HuH-7 (cell line): ENCODE results near the gene SEMA3C.

Experiments
- DNase-seq: peaks from one replicate; pipeline ENCODE4 v3.0.0; 2011; ENCODE audit warnings: low spot score

Gene SEMA3C

DNA sequence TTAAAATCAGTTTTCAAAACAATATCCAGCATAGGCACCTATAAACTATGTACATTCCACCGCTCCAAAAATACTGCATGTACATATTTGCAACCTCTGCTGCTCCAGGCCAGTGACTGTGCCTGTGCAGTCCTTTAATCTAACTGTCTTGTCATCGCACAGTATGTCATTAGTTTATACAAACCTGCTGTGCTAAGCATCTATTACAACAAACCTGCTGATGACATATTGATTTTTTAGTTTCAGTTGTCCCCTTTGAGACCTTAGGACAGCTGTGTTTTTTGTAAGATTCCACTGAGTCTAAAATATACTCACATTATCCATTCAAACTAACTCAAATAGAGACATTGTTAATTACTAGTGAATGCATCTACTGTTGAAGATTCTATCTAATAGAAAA is 33.1 kb downstream of the SEMA3C start:
- no peak for DNase-seq

DNA sequence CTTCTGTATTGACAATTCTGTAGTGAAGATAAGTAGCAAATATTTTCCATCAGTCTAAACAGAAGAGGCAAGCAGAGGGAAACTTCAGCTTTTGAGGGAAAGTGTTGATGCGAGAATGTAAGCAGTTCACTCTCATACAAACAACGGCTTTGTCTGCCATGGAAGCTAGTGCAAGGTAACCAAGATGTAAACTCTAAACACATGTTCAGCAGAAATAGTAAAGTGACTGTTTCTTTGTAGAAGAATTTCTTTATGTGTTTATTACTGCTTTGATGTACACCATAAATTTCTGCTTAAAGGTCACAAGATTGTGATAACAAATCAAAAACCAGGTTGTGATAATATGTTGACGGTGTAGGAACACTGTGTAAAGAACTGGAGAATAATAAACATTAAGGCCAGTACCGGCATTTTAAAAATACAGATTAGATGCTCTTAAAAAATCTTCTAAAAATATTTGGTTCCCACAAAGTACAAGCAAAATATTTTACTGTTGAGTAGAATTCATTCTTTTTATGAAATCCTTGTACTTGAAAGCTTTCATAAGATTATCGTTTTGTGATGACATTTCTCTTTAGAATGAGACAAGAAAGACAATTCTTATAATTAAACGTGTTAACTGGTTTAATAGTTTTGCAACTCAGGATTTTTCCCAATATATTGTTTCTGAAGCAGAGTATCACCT is 34.2 kb downstream of the SEMA3C start:
- DNase-seq: peak; percentile 3

DNA sequence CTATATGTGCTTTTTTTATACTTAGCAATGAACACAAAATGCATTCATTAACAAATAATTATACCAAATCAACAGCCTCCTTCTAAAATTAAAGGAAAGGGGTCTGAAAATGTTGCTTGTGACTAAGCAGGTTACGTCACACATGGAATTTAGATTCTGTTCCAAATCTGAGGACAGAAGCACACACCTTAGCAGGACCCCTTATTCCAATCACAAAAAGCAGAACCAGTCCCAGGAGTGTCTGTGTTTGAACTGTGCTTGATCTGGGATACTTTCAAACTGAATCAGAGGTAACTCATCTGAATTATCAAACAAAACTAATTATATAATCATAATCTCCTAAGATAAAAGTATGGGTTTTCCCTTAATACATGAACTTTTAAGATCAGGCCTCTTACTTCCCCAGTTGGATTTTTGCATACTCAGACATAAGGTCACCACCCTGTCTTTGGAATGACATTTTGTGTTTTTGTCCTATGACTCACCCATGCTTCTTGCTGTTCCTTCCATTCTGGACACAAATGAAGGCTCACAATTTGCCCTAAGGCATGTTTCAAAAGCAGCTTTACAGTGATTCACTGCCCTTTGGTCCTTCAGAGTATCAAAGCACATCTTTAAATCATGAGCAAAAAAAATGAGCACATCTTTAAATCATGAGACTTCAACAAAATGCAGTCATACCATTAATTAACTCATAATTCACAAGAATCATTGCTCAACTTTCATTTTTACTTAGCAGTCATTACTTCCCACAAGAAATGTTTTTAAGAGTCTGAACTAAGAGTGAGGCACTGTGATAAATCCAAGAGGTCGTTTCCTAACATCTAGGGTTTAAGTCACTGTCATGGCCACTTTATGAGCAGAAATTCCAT is 35.5 kb downstream of the SEMA3C start:
- no peak for DNase-seq

DNA sequence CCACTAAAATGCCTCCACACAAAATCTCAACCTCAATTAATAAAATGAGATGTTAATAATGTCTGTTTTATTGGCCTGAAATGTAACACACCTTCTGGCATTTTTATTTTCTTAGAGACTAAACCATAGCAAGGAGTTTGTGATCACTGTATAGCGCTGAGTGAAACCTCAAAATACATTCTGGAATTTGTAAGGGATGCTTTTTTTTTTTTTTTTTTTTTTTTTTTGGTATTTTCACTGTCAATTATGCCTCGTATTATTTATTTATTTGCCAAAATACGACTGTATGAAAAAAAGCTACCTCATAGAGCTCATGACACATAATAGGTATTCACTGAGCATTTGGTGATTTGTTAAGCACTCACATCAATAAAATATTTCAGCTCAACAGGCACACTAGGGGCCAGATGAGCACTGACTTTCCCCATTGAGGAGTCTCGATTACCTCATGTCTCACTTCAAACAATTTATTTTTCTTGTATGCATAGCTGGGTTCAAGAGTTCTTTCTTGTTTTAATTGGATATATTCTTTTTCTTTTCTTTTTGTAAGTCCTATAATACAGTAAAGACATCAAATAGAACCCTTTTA is 36.5 kb downstream of the SEMA3C start:
- no peak for DNase-seq

DNA sequence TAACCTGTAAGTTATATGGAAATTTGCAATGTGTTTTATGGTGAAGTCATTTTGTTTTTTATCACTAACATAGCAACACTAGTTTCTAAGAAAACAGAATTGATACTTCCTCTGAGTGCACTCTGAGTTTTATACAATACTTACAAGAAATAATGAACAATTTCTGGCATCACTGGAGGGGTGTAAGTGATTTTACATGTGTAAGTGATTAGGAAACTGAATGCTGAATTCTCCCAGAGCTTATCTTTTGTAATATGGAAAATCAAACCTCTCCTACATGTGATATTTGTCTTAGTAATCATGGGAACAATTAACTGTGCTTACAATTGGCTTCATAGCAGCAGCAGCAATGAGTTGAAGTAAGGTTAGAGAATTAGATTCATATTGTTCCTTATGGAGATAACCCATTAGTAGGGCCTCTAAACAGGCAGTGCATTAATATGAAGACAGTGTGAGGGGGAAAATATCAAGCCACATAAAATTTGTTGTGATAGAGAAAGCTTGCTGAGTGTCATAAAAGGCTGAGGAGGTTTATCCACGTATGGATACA is 37.4 kb downstream of the SEMA3C start:
- DNase-seq: no peak

DNA sequence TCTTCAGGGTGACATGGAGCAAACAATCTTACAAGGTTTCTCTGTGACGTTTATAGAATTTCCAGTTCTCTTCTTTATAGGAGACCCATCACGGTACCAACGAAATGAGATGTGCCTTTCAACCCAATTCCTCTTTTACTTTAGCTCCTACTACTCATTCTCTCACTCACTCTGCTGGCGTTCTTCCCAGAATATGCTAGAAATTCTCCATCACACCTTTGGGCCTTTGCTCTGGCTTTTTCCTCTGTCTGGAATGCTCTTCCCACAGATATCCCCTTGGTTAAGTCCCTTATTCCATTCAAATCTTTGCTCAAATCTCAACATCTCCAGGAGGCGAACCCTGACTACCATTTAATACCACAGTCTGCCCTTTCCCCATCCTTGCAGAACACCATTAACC is 39.0 kb downstream of the SEMA3C start:
- no peak for DNase-seq

DNA sequence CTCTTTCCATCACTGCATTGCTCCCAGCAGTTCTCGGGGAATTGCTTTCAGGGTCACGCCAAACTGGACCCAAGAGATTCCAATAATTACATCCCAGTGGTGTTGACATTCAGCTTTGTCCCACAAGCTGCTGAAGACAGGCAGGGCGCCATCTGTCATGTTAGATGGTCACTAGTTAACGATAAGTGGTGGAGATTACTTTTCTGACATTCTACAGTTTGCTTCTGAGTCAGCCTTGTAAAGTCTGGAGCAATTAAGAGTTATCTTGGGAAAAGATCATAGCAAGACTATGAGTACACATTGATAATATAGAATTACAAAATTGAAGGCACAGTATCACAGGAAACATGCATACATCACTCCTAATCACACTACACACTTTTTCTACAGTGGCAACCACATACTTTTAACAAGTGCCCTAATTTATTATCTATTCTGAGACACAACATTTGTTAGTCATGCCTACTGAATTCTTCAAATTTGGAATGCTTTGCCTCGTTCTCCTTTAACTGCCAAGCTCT is 41.9 kb downstream of the SEMA3C start:
- DNase-seq: no peak

DNA sequence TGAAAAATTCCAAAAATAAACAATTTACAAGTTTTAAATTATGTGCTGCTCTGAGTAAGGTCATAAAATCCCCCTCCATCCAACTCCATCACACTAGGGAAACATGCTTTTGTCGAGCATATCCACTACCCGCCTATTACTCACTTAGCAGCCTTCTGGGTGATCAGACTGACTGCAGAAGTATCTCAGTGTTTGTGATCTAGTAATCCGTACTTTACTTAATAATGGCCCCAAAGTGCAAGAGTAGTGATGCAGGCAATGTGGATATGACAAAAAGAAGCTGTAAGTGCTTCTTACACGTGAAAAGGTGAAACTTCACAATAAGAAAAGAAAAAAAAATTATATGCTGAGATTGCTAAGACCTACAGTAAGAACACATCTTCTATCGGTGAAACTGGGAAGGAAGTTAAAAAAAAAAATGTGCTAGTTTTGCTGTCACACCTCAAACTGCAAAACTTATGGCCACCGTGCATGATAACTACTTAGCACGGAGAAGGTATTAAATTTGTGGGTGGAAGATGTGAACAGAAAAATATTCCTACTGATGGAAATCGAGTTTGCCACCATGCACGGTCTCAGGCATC is 43.2 kb downstream of the SEMA3C start:
- DNase-seq: no peak

DNA sequence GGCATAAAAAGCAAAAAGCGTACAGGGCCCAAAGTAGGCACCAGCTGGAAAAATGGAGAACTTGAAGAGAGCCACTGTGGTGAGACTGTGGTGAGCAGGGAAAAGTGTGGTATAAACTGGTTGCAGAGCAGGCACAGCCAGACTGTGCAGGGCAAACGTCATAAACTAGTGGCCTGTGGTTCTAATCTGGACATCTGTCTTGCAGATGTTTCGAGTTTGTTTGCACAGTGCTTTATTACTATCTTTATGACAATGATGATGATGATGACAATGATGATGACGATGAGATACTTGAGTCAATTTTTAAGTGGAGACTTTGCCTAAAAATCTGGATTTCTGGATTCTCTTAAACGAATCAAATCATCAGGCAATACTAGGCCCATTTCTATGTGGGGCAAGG is 45.7 kb downstream of the SEMA3C start:
- DNase-seq: no peak

DNA sequence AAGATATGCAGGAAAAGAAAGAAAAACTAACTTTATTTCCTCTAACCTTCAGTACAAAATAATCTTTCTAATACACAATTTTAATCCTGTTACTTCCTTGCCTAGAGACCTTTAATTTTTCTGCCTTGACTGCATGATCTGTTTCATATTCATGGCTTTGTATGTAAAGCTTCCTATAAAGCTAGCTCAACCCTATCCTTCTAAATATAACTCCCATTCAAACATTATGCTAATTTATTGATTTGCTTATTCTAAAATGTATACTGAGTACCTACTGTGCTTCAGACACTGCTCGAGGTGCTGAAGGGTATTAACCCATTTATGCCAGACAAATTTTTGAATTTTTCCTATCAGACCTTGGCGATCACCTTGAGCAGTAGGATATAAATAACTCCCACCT is 47.6 kb downstream of the SEMA3C start:
- DNase-seq: no peak

DNA sequence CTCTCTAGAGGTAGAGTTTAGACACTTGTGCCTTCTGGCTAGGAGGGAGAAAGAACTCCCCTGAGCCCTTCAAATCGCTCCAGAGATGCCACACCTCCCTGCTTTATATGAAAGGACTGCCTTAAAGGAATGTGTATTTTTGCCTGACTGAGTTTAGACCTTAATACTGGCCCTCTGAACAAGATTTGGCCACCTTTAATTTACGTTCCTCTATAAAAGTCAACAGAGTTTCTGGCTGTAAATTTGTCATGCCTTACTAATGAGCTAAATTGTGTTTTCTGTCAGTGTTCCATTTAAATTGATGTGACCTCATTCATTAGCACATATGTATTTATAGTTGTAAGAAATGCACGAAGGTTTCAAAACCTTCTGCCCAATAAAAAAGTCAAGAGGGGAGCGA is 48.0 kb downstream of the SEMA3C start:
- DNase-seq: no peak

DNA sequence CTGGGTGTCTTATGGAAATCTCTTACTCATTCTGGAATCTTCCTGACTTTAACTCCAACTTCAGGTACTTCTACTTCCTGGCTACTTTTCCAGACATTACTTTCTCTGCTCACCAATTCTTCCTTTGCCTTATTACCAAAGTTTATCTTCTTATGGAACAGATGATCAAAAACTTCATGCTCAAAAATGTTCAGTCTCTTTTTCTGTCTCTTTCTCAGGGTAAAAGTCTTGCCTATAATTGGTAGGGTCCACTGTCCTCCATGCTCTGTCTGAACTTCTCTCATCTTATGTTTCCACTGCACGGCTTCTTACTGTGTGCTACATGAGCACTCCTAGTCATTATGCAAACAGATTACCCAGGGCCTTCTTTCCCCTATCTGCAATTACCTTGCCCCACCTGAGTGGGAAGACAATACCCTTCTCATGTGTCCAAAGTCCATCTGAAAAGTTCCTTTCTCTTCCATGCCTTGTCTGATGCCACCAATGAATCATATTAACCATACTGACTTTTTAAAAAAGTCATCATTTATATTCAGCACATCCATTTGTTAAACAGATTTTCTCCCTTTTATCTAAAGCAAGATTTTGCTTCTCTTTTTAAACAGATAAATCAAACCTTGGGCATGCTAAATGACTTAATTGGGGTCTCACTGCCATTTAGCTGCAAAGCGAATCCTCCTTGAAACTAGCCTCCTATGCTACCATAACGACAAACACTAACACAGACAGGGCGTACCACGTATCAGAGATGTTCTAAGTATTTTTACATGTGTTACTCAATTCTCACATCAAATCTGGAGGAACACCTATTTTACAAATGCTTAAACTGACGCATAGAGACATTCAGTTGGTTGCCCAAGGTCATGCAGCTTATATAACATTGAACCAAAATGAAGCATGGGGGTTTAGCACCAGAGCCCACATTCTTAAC is 48.8 kb downstream of the SEMA3C start:
- peak; percentile 14 for DNase-seq

DNA sequence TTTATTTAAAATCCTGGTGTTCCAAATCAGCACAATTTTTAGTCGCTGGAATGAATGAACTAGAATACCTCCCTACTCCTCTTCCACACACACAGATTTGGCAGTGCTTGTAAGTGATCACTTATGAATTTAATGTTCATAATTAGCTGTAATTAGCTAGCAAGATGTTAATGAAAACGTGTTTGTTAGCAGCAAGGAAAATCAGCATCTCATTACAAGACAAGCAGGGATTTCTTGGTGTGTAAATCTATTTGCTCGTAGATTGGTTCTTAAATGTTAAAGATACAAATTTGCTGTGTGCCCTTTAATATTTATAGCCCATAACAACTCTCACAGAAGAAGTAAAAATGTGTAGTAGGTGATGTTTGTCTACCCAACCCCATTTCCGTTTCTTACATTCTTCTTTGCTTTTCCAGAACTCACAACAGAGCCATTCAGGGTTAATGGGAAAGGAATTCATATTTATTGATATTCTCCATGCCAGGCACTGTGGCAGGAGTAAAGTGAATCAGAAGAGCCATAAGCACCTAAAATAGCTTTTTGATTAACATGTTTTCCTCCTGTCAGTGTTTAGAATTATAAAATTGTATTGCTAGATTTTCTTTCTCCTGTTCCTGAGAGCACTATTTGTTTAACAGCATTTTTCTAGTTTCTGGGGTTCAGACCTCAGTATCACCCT is 49.6 kb downstream of the SEMA3C start:
- DNase-seq: no peak

DNA sequence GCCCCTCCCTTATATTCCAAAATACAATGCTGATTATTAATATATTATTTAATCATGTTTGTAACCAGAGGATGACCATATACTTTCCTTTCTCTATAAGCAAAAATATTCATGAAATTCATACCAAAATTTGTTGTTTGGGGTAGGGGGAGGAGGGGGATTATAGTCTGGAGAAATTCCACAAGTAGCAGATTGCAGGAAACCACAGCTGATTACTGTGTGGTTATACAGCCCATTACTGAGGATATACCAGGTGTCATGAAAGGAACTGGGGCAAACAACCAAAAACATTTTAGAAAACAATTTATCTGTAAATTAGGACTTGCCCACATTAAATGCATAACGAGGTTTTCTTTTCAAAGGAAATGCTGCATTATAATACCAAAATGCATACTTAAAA is 50.3 kb downstream of the SEMA3C start:
- DNase-seq: no peak

DNA sequence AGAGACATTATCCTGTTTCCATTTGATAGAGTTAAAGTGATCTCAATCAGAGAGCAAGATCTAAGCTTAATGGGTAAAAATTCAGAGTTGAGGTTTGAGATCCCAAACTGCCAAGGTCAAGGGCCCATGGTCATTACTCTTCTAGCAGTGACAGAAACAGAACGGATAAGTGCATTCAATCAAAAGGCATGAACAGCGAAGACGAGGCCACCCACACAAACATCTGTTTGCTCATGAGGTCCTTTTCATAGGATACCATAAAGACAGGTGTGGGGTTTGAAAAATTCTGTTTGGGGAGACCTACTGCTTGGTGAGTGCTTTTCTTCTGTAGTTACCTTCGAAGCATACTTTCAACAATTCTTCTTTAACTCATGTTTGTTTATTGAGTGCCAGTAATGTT is 58.3 kb downstream of the SEMA3C start:
- DNase-seq: no peak

DNA sequence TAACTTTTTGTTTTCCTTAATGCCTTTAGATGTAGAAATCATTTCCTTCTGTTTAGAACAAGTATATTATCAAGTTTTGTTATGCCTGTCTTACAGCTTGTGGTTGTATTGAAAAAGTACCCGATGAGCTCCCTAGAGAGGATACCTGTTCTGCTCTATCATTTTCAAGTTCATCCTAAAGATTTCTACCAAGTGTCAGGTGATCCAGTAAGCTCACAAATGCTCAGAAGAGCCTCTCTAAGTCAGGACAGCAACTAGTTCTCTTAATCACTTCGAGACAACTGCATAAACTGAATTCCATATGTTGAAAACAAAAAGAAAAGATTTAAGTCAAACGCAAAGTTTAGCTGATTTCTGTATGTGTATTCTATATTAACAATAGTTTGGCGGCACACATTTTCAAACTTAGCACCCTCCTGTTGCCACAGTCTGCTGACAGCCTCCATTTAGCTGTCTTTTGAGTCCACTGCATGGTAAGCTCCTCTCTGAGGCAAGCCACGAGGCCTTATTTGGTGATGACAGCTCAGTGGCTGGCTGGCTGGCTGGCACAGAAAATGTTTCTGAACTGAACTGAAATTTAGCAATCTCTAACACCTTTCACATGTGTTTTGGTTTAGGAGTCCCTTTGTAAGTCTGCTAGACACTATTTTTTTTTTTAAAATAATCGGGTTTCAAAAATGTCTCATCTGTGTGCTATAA is 59.4 kb downstream of the SEMA3C start:
- DNase-seq: no peak

DNA sequence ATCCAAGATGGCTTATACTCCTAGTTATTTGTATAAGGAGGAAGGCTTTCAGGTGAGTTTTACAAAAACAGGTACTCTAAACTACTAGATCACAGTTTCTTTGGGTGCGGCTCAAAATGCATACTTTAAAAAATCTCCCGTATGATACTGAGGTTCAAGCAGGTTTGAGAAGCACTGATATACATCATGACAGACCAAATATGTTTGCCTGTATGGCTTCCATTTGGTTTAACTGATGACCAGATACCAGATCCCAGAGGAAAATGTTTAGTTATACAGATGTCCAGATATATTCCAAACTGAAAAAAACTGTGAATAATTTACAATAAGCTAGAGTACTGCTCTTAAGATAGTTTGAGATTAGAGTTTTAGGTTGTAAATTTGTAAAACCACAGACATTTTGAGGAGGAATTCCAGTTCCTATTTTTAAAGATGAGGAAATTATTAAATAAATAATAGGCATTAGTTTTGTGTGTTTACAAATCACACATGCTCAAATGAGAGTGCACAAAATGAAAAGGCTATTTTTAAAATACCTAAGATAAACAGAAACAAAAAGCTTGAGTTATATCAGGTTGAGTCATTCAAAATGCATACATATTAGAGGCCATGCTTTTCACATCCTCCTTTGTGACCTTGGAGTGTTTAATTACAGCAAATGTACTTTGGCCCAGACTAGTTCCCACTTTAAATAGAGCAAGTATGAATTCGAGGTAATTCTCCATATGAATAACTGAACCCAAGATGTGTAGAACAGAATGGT is 60.5 kb downstream of the SEMA3C start:
- no peak for DNase-seq

DNA sequence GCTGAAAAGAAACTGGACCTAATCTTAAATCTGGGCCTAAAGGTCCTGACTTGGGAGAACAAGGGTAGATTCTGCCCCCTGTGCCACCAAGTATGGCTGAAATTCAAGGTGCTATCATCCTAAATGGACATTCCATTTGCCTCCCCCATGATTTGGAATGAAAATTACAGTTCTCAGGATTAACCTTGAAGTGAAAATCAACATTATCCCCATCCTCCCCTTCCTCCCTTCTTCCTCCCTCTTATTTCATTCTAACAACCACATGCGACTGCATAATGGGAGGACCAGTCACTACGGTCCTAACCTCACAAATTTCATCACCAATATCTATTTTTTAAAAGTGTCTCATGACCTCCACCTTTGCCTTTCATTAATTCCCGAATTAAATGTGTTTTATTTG is 62.1 kb downstream of the SEMA3C start:
- DNase-seq: no peak

DNA sequence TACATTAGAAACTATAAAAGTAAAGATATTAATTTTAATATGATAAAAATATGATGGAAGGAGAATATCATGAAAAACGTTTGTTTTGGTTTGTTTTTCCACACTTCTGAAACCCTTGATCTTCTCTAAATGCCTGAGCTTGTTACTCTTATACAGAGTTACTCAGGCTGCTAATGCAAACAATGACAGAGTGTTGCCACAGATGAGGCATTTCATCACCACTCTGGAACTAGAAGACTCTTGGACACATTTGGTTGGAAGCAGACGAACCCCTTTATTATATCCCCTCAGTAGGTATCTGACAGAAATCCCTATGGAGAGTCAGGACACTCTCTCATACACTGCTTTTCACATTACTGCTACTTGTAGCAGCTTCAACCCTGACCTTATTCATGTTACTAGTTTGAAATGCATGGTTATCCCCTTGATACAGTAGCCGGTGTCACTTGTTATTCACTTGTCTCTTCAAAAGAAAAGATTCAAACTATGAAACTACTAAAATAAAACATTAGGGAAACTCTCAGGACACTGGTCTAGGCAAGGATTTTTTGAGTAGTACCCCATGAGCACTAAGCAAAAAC is 66.9 kb downstream of the SEMA3C start:
- no peak for DNase-seq
